ENCODE data around the gene GRK1.
"Not testable (repeated sequence)": the region's sequence is repeated elsewhere in the genome, so short reads cannot be mapped to it uniquely, and the experiment has no call there.

Gene GRK1

DNA sequence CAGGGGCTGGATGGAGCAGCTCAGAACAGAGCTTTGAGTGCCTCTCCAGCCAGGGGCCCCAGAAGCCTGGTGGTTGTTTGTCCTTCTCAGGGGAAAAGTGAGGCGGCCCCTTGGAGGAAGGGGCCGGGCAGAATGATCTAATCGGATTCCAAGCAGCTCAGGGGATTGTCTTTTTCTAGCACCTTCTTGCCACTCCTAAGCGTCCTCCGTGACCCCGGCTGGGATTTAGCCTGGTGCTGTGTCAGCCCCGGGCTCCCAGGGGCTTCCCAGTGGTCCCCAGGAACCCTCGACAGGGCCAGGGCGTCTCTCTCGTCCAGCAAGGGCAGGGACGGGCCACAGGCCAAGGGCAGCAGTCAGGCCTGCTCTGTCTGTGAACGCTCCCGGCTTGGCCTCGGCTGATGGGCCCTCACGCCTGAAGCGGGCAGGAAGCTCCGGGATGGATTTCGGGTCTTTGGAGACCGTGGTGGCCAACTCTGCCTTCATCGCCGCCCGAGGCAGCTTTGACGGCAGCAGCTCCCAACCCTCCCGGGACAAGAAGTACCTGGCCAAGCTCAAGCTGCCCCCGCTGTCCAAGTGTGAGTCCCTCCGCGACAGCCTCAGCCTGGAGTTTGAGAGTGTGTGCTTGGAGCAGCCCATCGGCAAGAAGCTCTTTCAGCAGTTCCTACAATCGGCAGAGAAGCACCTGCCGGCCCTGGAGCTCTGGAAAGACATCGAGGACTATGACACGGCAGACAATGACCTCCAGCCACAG is at the start of gene GRK1:
TSS of gene GRK1 (plus strand) at position 269 of the 751 bp plus-strand sequence. CDS start at position 437, 168 bp downstream.
- no peak for FAIRE-seq

DNA sequence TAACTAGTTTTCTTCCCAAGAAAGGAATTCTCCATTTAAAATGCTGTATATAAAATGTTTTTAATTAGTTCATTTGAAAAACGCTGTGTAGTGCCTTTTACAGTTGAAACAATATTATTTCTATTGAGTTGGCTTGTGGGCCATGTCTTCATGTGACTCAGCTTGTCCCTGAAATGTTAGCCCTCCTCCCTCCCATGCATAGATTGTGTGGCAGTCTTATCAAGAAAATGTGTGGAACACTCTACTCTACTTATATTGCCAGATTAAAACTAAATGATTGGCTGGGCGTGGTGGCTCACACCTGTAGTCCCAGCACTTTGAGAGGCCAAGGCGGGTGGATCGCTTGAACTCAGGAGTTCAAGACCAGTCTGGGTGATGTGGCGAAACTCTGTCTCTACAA is 49.1 kb upstream of the GRK1 start:
- no peak for FAIRE-seq

DNA sequence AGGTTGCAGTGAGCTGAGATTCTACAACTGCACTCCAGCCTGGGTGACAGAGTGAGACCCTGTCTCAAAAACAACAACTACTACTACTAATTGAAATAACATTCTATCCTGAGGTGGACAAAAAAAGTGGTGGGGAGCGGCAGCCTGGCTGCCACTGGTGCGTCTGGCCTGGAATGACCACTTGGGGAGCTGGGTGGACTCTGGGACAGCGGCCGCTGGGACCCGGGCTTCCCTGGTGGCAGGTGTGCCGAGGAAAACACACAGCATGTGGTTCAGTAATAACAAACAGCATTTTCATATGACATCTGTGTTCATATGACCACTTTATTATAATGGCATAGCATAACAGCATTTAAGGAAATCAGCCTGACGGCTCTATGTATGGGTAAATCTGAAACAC is 48.6 kb upstream of the GRK1 start:
- no peak for FAIRE-seq

DNA sequence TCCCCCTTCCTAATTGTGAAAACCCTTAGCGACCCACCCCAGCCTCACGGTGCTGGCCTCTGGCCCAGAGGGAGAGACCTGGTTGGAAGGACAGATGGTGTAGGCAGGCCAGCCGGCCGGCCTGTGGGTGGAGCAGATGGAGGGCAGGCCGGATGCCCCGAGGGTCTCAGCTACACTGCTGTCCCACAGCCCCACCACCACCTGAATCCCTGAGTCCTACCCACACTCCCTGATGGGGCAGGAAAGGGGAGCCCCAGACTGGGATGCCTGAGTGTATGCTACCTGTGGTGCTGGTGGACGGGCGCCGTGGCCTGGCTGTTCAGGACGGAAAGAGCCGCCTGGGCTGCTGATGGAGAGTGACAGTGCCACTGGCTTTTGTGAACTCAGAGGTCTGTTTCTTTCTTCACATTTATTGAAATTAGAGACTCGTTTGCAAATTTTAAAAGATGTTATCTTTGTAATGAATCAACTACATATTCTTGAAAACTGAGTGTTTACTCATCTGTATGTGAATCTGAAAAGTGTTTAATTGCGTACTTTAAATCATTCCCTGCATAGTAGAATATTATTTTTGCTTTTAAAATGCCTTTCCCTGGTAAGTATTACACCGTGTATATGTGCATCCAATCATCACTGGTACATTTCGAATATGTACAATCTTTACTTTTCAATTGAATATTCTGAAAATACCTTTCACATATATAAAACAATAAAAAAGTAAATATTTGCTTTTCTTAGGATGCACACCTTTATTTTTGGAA is 46.8 kb upstream of the GRK1 start:
- FAIRE-seq = no peak

DNA sequence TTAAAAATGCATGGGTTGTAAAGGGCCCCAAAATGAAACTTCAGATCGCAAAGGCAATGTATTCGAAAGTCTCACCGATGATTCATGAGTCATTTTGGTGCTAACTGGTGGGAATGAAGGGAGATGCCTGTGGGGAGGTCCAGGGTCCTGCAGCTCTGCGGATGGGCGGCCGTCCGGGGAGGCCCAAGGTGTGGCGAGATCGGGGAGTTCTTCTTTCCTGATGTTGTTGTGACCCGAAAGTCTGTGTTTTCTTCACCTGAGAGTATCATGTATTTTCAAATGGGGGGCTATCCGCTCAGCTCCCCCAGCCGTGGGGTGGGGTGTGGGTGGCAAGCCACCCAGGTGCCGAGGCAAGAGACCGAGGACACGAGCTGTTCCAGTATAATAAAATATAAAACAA is 46.0 kb upstream of the GRK1 start:
- no peak for FAIRE-seq

DNA sequence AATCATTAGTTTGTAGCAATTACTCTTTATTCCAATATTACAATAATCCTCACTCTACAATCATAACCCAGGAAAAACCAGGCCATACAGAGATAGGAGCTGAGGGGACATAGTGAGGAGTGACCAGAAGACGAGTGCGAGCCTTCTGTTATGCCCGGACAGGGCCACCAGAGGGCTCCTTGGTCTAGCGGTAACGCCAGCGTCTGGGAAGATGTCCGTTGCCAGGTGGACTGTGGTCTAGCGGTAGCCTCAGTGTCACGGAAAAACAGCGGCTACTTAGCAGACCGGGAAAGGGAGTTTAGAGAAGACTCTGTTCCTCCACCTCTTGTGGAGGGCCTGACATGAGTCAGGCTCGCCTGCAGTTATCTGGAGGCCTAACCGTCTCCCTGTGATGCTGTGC is 45.5 kb upstream of the GRK1 start:
- not testable (repeated sequence) for FAIRE-seq

DNA sequence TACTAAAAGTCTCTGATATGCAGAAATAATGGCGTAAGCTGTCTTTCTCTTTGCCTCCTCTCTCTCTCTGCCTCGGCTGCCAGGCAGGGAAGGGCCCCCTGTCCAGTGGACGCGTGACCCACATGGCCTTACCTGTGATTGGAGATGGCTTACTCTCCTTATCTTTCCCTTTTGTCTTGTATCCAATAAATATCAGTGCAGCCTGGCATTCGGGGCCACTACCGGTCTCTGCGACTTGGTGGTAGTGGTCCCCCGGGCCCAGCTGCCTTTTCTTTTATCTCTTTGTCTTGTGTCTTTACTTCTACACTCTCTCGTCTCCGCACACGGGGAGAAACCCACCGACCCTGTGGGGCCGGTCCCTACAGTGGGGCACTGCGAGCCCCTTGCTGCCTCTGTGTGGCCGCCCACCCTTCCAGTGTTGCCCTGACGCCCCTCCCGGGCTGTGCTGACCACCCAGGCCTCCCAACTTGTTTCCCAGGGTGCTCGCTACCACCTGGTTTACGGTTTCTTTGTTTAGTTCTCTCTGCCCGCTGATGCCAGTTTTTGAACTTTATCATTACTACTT is 45.0 kb upstream of the GRK1 start:
- FAIRE-seq = not testable (repeated sequence)

DNA sequence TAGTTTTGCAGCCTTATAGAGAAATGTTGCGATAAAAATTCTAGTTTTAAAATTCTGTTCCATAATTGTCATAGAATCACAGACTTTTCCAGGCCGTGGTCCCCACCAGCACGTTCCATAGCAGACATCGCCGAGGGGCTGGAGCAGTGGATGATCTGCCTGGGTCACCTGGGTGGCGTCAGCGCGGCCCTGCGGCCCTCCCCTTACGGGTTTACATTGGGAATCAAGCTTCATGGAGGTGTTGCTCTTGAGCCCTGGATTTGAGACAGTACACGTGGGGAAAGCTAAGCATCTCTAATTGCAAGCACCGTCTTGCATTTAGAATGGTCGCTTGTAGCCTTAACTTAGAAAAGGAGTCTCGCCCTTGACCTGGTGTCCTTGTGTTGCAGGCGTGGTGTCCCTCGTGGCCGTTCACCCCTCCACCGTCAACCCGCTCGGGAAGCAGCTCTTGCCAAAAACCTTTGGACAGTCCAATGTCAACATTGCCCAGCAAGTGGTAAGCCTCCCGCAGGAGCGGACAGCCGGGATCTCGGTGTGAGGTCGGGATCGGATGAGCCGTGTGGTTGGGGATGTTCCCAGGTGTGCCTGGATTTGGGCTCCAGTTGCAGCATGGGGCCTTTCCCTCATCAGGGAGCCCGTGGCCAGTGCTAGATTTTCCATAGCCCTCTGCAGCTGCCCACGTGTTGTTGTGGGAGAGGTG is 44.1 kb upstream of the GRK1 start:
- FAIRE-seq = no peak

DNA sequence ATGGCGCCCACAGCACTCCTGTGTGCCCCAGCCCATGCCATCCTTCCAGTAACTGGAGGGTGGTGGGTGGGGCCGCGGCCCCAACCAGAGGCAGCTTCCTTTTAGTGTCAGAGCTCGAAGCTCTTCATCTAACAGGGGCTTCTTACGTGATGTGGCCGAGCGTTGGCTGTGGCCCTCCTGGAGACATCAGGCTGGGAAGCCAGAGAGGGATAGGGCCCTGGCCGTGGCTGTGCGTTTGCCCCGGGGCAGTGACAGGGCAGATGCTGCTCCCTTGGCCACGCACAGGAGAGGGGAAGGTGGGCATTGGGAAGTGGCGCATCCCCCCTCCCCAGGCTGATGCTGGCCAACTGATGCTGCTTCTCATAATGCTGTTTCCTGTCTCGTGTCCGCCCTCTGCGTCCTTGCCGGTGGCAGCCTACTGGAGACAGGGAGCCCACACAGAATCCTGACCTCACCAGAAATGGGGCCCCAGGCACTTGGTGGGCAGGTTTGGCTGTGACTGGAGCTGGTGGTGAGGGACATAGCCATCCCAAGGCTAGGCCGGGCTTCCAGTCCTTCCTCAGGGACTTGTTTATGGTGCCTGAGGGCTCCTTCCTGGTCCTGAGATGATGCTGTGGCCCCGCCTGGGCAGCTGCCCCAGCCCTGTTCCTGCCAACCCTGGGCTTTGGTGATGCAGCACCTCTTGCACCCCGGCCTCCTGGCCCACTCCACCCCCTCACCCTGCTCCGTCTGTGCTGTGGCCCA is 43.4 kb upstream of the GRK1 start:
- no peak for FAIRE-seq

DNA sequence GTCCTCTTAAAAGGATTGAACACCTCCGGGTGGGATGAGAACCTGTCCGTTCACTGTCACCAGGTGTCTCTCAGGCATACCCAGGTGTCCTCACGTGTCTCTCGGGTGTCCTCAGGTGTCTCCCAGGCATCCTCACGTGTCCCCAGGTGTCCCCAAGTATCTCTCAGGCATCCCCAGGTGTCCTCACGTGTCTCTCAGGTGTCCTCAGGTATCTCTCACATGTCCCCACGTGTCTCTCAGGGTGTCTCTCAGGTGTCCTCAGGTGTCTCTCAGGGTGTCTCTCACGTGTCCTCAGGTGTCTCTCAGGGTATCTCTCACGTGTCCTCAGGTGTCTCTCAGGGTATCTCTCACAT is 42.8 kb upstream of the GRK1 start:
- no peak for FAIRE-seq

DNA sequence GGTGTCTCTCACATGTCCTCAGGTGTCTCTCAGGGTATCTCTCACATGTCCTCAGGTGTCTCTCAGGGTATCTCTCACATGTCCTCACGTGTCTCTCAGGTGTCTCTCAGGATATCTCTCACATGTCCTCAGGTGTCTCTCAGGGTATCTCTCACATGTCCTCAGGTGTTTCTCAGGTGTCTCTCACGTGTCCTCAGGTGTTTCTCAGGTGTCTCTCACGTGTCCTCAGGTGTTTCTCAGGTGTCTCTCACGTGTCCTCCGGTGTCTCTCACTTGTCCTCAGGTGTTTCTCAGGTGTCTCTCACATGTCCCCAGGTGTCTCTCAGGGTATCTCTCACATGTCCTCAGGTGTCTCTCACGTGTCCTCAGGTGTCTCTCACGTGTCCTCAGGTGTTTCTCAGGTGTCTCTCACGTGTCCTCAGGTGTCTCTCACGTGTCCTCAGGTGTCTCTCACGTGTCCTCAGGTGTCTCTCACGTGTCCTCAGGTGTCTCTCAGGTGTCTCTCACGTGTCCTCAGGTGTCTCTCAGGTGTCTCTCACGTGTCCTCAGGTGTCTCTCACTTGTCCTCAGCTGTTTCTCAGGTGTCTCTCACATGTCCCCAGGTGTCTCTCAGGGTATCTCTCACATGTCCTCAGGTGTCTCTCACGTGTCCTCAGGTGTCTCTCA is 42.2 kb upstream of the GRK1 start:
- FAIRE-seq = not testable (repeated sequence)

DNA sequence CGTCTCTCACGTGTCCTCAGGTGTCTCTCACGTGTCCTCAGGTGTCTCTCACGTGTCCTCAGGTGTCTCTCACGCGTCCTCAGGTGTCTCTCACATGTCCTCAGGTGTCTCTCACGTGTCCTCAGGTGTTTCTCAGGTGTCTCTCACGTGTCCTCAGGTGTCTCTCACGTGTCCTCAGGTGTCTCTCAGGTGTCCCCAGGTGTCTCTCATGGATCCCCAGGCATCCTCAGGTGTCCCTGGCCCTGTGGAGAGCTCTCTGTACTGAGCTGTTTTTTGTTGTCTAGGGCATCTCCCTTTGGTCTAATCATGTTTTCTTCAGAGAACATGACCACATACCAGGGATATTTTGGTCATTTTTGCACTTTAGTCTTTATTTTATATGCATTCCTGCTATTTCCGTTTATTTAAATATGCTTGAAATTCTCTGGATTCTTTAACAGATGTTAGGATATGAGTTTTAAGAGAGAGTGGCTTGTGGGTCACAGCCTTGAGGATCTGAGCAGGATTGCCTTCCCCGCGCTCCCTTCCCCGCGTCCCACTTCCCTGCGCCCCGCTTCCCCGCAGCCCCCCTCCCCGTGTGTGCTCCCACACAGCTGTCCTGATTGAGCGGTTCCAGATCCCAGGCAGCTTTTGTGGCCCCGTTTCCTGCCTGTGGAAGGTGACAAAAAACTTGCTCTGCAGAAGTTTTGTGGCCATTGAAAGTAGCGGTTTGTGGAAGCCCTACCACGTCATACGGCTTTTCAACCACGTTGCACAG is 40.9 kb upstream of the GRK1 start:
- FAIRE-seq = no peak

DNA sequence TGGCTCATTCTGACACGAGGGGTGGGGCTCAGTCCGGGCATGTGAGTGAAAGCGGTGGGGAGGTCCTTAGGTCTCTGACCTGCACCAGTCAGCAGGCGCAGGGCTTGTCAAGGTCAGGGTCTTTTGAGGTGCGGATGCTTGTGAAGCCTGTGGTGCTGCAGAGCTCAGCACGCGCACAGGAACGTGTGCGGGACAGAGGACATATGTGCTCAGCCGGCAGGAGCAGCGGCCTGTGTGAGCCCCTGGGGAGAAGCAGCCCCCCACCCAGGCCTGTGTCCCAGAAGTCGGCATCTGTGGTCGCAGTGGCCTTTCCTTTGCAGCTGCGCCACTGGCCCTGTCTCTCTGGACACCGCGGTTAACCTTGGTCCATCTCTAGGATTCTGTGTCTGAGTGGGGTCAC is 39.9 kb upstream of the GRK1 start:
- FAIRE-seq = no peak

DNA sequence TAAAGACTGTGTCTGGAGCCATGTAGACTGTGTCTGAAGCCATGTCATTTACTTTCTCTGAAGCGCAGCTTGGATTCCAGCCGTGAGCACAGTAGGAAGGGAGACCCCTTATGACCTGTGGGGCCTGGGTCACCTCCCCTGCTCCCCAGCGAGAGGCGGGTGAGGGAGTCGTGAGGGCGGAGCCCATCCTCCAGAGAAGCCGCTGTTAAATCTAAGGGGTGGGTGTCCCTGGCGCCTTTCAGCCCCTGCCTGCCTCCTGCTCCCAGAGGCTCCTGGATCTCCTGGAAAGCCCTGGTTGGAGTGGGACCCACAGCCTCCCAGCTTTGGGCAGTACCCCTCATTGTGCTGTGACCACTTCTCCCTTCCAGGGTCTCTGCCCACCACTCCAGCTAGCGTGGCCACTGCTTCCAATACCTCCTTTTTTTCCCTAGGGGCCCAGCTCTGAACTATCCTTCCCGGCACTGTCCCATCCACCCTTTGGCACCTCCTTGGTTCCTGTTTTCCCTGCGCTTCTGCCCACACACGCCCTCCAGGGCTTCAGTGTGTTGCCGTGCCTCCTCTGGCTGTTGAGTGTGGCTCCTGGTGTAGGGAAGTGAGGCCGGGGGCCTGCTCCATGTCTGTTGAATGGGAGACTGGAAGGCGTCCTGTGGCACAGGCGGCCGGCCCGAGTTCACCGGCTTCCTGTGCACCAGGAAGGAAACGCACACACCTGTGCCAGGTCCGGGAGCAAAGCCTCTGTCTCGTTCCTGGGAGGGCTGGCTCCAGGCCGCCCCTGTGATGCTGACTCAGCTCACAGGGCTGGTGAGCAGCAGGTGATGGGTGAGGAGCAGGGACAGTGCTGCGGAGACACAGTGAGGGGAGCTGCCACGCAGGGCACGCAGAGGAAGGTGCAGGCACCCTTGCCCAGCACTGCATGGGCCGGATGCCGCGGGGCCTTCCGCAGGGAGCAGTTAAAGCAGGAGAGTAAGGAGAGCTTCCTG is 38.4 kb upstream of the GRK1 start:
- FAIRE-seq = no peak

DNA sequence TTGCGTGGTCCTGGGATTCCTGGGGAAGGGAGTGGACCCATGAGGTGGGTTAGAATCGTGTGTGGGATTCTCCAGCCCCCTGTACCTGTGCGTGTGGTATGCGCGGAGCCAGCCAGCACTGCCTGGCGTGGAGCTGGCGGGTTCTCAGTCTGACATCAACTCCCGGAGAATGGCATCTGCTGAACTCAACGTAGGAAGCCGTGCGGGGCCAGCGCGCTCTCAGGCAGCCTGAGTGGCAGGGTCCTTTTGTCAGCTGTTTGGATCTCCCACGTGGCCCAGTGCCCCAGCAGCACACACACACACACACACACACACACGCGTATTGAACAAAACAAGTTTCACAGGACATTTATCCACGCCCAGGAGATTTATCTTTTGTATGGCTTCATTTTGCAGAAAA is 37.2 kb upstream of the GRK1 start:
- FAIRE-seq = no peak

DNA sequence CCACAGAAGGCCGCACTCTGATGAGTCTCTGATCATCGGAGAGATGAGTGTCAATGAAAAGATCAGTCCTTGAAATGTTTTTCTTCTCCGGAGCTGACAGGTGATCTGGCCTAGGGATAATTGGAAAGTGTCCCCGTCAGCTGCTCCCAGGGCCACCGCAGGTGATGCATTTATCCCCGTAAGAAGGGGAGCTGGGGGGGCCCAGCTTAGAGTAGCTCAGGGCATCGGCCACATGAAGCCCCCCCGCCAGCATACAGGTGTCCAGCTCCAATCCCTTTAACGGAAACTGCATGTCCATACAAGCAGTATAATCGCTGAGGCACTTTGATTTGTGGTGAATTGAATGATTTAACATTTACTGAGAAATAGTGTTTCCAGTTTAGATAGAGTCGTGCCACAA is 36.7 kb upstream of the GRK1 start:
- FAIRE-seq = no peak

DNA sequence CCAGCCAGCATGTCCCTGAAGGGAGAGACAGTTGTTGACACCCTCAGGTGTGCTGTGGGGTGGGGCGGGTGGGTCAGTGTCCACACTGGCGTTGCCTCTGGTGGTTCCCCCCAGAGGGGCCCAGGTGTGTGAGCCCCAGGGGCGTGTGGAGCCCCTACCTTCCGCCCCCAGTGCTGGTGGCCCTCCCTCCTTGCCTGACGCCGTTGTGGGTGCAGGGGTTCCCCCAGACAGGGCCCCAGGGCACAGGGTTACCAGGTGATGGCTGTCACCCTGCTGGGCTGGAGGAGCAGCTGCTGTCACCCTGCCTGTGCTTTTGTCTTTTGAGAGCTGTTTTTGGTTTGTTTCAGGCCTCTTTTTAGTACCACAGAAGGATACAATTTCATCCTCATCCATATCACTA is 36.2 kb upstream of the GRK1 start:
- FAIRE-seq = no peak

DNA sequence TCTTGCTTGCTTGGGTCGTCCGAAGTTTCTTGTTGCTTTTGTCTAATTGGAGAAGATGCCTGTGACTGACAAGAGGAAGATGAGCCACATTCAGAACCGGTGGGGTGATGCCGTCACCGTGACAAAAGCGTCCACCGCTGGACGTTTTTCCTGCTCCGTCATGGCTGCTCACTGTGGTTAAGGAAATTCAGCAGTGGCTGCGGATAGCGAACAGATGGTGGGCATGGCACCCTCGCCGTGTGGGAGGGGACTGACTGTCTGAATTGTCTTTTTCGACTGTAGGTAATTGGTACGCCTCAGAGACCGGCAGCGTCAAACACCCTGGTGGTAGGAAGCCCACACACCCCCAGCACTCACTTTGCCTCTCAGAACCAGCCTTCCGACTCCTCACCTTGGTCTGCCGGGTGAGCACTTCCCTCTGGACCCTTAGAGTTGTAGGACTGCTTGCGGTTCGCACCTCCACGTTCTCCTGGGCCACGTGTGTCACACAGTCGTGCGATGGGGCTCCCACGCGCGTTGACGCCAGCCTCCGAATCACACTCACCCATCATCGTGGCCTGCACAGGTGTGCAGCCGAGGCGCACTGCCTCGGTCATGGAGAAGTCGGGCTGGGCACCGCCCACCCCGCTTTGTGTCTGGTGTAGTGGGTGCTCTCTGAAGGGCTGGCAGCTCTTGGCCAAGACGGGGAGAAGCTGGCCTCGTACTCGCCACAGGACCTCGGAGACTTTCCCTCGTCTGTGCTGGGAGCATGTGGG is 35.5 kb upstream of the GRK1 start:
- FAIRE-seq = no peak

DNA sequence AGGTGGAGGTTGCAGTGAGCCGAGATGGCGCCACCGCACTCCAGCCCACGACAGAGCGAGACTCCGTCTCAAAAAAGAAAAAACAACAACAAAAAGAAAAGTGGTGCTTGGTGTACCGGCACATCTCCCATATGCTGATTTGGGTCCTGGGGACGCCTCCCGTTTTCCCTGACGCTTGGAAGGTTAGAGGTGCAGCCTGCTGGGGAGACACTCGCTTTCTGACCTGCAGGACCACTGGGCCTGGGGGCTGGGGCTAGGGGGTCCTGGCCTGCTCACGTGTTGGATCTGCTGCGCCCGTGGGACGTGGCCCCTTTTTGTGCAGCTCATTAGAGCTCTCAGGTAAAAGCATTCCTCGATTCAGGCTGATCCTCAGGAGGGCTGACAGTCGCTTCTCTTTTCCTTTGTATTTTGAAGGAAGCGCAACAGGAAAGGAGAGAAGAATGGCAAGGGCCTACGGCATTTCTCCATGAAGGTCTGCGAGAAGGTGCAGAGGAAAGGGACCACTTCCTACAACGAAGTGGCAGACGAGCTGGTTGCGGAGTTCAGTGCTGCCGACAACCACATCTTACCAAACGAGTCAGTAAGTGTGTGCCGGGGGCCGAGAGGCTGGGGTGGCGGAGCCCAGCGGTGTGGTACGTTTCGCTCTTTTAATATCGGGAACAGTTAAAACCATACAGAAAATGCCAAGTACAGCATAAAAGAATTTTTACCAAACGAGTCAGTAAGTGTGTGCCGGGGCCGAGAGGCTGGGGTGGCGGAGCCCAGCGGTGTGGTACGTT is 34.1 kb upstream of the GRK1 start:
- no peak for FAIRE-seq
